Hepatocyte (in vitro differentiated cells): ENCODE measurements around the gene NLRC5. TPM values are rescaled to one million over a fixed set of nuclear protein-coding genes. Genes with fewer than 3 reads are reported as not detected.

Experiments used
- DNase-seq: peaks from one replicate; pipeline ENCODE4 v3.0.0-alpha.2; 2016; ENCODE audit warnings: low spot score
- H2AFZ ChIP-seq: fragments of 200-600 bp; sonication (generic); 2 replicates; pipeline ENCODE4 v1.6.0; 2016; ENCODE audit warnings: antibody characterized with exemption, mild to moderate bottlenecking
- H3K27ac ChIP-seq: fragments of 200-600 bp; sonication (generic); 2 replicates; pipeline ENCODE4 v1.5.1; 2016; ENCODE audit warnings: mild to moderate bottlenecking
- H3K27me3 ChIP-seq: fragments of 200-600 bp; sonication (generic); 2 replicates; pipeline ENCODE4 v1.6.1; 2016
- H3K36me3 ChIP-seq: fragments of 200-600 bp; sonication (generic); replicated peaks from 2 replicates; pipeline ENCODE4 v1.5.1; 2016; ENCODE audit warnings: low read depth; ENCODE audit not compliant: insufficient read depth
- H3K4me1 ChIP-seq: fragments of 200-600 bp; sonication (generic); 2 replicates; pipeline ENCODE4 v1.5.1; 2016; ENCODE audit warnings: mild to moderate bottlenecking, moderate library complexity; ENCODE audit not compliant: insufficient read depth
- H3K4me2 ChIP-seq: fragments of 200-600 bp; sonication (generic); 2 replicates; pipeline ENCODE4 v1.6.0; 2016
- H3K4me3 ChIP-seq: fragments of 200-600 bp; sonication (generic); 2 replicates; pipeline ENCODE4 v1.5.1; 2016; ENCODE audit warnings: mild to moderate bottlenecking
- H3K79me2 ChIP-seq: fragments of 200-600 bp; sonication (generic); 2 replicates; pipeline ENCODE4 v1.6.0; 2017; ENCODE audit warnings: mild to moderate bottlenecking
- H3K9me2 ChIP-seq: fragments of 200-600 bp; sonication (generic); replicated peaks from 2 replicates; pipeline ENCODE4 v1.6.0; 2017; ENCODE audit warnings: mild to moderate bottlenecking; ENCODE audit not compliant: insufficient read depth
- H3K9me3 ChIP-seq: fragments of 200-600 bp; sonication (generic); 2 replicates; pipeline ENCODE4 v1.5.1; 2016; ENCODE audit warnings: low read depth, mild to moderate bottlenecking
- H4K20me1 ChIP-seq: fragments of 200-600 bp; sonication (generic); 2 replicates; pipeline ENCODE4 v1.6.0; 2016; ENCODE audit warnings: mild to moderate bottlenecking; ENCODE audit not compliant: insufficient read depth, poor library complexity, severe bottlenecking
- CTCF ChIP-seq: fragments of 200-600 bp; sonication (generic); IDR thresholded peaks from 2 replicates; pipeline ENCODE4 v1.5.1; 2016; ENCODE audit warnings: antibody characterized with exemption, mild to moderate bottlenecking; ENCODE audit not compliant: poor library complexity
- EZH2 ChIP-seq: fragments of 200-600 bp; sonication (generic); IDR thresholded peaks from 2 replicates; pipeline ENCODE4 v1.6.1; 2016; ENCODE audit warnings: antibody characterized with exemption, mild to moderate bottlenecking, borderline replicate concordance
- EZH2phosphoT487 ChIP-seq: fragments of 200-600 bp; sonication (generic); IDR thresholded peaks from one replicate; pipeline ENCODE4 v1.6.1; 2018; ENCODE audit warnings: antibody characterized with exemption, mild to moderate bottlenecking, low read depth, moderate library complexity; ENCODE audit not compliant: unreplicated experiment, severe bottlenecking
- WGBS: methylation state at CpG from one replicate; pipeline ENCODE4 v1.1.6; 2016; ENCODE audit warnings: low lambda C conversion rate; ENCODE audit errors: missing lambda C conversion rate; 5-methylcytosine and 5-hydroxymethylcytosine counted together
- polyA plus RNA-seq: library from polyadenylated mRNA; unstranded; fragments of >200 nt; fragmentation: Nextera tagmentation; extraction: Ambion mirVana; gene quantifications from 2 replicates; pipeline ENCODE4 v1.2.1, GENCODE V29; 2016
- total RNA-seq: library from RNA; depleted of rRNA; stranded (reverse); fragments of >200 nt; gene quantifications from 2 replicates; pipeline ENCODE4 v1.2.3, GENCODE V29; 2014

The NLRC5 gene
- total and polyA plus RNA-seq, 2 experiments from 2014 or later: 6.4 to 7.0 TPM

- 89% methylated on average over 1 of the region's 1 CpG for WGBS
- Histone ChIP-seq H3K9me2 (no peaks in the 10 kb centered on the region), H4K20me1 (no peaks in the 10 kb centered on the region), H3K4me3 (no peak overlapping the region), H3K79me2 (no peaks in the 10 kb centered on the region), H3K27ac (no peak overlapping the region), H3K27me3 (no peaks in the 10 kb centered on the region), H2AFZ (no peak overlapping the region), H3K36me3 (no peaks in the 10 kb centered on the region), H3K4me1 (no peaks in the 10 kb centered on the region), H3K4me2 (no peak overlapping the region), H3K9me3 (no peaks in the 10 kb centered on the region)
- TF ChIP-seq EZH2phosphoT487 (no peak), CTCF (no peak), EZH2 (no peak)
- DNase-seq: peak; percentile 73
Observed at GRCh38 chr16:57132470-57132869, 143.1 kb downstream of the NLRC5 start.

GRCh38 chr16:57133031-57133430, 143.7 kb downstream of the NLRC5 start:
- Histone ChIP-seq H3K79me2 (no peaks in the 10 kb centered on the region), H3K9me3 (no peaks in the 10 kb centered on the region), H3K4me1 (no peaks in the 10 kb centered on the region), H3K36me3 (no peaks in the 10 kb centered on the region), H2AFZ (no peak overlapping the region), H3K9me2 (no peaks in the 10 kb centered on the region), H3K27me3 (no peaks in the 10 kb centered on the region), H3K27ac (no peak overlapping the region), H3K4me3 (no peak overlapping the region), H4K20me1 (no peaks in the 10 kb centered on the region), H3K4me2 (no peak overlapping the region)
- 64% methylated on average over 4 of the region's 4 CpGs for WGBS
- TF ChIP-seq EZH2: no peak
- no peak for TF ChIP-seq CTCF
- TF ChIP-seq EZH2phosphoT487: no peak
- no peak for DNase-seq

Other genes starting within 250 kb of the NLRC5 start
- not detected in 2 replicates for gene SLC12A3, start 124.3 kb upstream of the NLRC5 start, total RNA-seq
- not detected in 2 replicates for gene SLC12A3, start 124.3 kb upstream of the NLRC5 start, polyA plus RNA-seq
- gene HERPUD1, start 57.4 kb upstream of the NLRC5 start, total RNA-seq: 201 and 253 TPM in 2 replicates
- 185 and 199 TPM in 2 replicates for gene HERPUD1, start 57.4 kb upstream of the NLRC5 start, polyA plus RNA-seq
- not detected in 2 replicates for gene CETP, start 27.6 kb upstream of the NLRC5 start, total RNA-seq
- not detected in 2 replicates for gene CETP, start 27.6 kb upstream of the NLRC5 start, polyA plus RNA-seq
- 13.2 and 15.6 TPM in 2 replicates for gene CPNE2, start 103.0 kb downstream of the NLRC5 start, total RNA-seq
- gene CPNE2, start 103.0 kb downstream of the NLRC5 start, polyA plus RNA-seq: 20.6 and 22.3 TPM in 2 replicates
- gene PSME3IP1, start 196.5 kb downstream of the NLRC5 start, total RNA-seq: 73.2 and 79.7 TPM in 2 replicates
- 62.6 and 64.2 TPM in 2 replicates for gene PSME3IP1, start 196.5 kb downstream of the NLRC5 start, polyA plus RNA-seq
- gene RSPRY1, start 196.8 kb downstream of the NLRC5 start, total RNA-seq: 52.7 and 57.5 TPM in 2 replicates
- 42.3 and 52.7 TPM in 2 replicates for gene RSPRY1, start 196.8 kb downstream of the NLRC5 start, polyA plus RNA-seq